Effector CD8-positive, alpha-beta T cell (primary cell): Measurements from ENCODE around the gene VKORC1L1.
"Not testable (repeated sequence)": the region's sequence is repeated elsewhere in the genome, so short reads cannot be mapped to it uniquely, and the experiment has no call there.

Experiments
- DNase-seq: peaks from one replicate; lab custom pipeline; 2025; lab: John Stamatoyannopoulos, UW

The VKORC1L1 gene

DNA sequence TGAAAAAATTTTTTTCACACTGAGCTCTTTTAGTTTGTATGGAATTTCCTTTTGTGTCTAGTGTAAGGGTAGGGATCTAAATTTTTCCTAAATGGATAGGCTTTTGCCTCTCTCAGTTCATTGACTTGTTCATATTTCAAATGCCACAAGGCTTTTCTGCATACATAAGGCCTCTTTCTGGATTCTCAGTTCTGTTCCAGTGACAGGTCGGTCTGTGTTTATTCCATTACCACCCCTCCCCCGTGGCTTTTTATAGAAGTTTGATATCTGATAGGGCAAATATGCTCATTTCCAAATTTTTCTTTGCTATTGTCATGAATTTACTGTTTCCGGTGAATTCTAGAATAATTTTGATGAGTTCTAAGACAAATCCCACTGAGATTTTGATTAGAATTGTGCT, 12.7 kb downstream of the VKORC1L1 start:
- DNase-seq, result not testable (repeated sequence)

GRCh38 chr7:65888434-65889156, 15.7 kb downstream of the VKORC1L1 start:
- DNase-seq, result not testable (repeated sequence)

- not testable (repeated sequence) for DNase-seq
These were observed 16.8 kb downstream of the VKORC1L1 start for GRCh38 chr7:65889722-65890121.

- no peak for DNase-seq
These were observed 19.3 kb downstream of the VKORC1L1 start for GRCh38 chr7:65892161-65892560.

DNA sequence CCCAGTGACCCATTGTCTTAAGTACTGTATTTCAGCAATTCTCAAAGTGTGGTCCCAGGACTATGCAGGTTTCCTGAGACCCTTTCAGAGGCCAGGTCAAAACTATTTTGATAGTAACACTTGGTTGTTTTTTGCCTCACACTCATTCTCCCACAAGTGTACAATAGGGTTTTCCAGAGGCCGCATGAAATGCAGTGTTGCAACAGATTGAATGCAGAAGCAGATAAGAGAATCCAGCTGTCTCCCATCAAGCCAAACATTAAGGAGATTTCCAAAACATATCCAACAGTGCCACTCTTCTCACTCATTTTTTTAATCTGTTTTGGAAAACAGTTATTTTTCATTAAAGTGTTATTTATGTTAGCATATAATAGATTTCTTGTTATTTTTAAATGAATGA, 20.0 kb downstream of the VKORC1L1 start:
- no peak for DNase-seq

GRCh38 chr7:65896279-65896870, 23.5 kb downstream of the VKORC1L1 start:
- no peak for DNase-seq

DNA sequence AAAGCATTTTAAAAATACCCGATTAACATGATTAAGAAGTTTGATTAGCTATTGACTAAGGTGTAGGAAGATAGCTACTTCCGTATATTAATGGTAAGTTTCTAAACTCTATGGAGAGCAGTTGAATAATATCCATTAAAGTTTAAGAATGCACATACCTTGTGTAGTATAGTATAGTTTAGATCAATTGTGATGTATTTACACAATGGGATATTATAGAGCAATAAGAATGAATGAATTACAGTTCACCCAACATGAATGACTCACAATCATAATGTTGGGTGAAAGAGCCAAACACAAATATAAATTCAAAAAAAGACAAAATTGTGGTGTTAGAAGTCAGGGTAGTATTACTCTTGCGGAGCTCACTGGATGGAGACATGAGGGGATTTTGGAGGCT, 24.4 kb downstream of the VKORC1L1 start:
- DNase-seq, result not testable (repeated sequence)

DNA sequence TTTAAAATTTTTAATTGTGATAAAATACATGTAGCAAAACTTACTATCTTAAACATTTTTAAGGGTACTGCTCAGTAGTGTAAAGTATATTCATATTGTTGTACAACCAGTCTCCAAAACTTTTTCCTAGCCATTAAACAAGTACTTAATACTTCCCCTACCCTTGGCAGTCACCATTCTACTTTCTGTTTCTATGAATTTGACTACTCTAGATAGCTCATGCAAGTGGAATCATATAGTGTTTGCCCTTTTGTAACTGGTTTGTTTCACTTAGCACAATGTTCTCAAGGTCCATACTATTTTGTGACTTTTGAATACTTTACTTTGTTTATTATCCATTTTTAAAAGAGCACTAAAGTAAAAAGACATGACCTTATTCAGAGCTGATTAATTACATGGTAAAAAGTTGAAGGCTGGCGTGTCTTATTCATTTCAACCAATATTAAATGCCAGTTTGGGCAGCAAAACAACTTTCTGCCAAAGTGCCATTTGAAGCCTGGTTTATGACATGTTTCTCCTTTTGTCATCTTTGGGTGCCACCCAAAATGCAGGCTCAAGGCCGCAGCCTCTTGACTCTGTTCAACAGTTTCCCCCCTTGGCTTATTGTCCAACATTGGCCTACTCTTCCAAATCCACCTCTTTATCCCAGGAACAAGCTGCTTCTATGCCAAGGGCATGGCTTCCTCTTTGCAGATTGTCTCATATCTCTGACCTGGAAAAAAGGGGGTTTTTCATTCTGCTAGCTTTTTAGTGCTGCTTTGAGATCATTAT, 26.0 kb downstream of the VKORC1L1 start:
- not testable (repeated sequence) for DNase-seq

GRCh38 chr7:65902306-65902705, 29.4 kb downstream of the VKORC1L1 start:
- no peak for DNase-seq

DNA sequence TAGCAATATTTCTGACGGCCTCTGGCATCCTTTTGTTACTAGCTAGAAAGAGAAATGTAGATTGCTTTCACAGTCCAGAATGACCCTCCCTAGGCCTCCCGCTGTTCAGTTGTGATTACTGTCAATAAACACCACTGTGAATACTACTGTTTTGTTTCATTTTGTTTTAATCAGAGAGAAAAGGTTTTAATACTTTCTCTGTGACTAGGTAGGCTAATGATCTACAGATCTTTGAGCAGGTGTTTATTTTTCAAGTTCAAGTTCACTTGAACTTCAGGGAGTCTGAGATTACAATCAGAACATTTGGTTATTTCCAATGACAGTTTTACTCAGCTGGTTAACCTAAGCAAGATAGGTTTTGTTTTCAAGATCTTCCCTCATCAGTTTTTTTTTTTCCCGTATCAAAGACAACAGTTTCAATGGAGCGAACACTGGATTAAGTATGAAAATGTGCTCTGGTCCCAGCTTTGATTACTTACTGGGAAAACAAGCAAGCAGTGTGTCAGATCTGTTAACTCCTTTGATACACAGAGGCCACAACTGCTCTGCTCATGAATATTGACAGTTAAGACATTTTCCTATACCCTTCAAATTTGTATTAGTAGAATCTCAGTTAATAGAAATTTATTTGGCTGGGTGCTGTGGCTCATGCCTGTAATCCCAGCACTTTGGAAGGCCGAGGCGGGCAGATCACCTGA, 34.8 kb downstream of the VKORC1L1 start:
- DNase-seq, result no peak

DNA sequence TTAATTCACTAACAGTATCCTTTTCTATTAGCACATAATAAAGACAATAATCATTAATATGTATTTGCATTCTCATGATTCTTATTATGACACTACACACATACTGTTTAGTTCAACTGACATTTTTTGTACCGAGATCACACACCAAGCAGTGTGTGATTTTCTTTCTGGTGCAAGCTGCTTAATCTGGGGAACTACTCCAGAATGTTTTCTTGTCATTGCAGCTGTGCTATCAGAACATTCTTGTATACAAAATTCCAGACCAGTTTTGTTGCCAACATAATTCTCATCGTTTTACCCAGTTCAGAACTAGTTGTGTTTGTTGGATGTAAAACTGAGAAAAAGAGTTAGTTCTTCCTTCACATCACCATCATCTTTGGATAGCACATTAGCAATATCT, 37.4 kb downstream of the VKORC1L1 start:
- no peak for DNase-seq

- DNase-seq, result no peak
These were observed 39.4 kb downstream of the VKORC1L1 start for GRCh38 chr7:65912237-65912636.

- no peak for DNase-seq
These were observed 43.2 kb downstream of the VKORC1L1 start for GRCh38 chr7:65915921-65916657.

DNA sequence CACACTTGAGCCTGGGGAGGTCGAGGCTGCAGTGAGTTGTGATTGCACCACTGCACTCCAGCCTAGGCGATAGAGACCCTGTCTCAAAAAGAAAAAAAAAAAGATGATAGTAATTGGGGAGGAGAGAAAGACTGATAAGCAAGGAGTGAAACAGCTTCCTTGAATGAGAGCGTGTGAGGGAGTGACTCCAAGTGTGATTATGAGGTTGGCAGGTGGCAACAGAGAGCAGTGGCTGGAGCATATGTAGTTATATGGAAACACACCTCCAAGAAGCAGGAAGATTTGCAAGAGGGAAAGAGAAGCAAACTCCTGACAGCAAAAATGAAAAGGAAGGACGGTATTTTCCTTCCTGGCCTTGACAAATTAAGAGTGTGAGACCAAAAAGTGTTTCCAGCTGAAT, 50.4 kb downstream of the VKORC1L1 start:
- no peak for DNase-seq

- DNase-seq, result no peak
These were observed 51.3 kb downstream of the VKORC1L1 start for GRCh38 chr7:65924193-65924592.

GRCh38 chr7:65925040-65925439, 52.2 kb downstream of the VKORC1L1 start:
- no peak for DNase-seq

DNA sequence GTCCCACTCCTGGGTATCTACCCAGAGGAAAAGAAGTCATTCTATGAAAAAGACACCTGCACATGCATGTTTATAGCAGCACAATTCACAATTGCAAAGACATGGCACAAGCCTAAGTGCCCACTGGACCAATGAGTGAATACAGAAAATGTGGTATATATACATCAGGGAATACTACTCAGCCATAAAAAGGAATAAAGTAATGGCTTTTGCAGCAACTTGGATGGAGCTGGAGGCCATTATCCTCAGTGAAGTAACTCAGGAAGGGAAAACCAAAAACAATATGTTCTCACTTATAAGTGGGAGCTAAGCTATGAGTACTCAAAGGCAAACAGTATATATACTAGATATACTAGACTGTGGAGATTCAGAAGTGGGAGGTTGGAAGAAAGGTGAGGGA, 53.7 kb downstream of the VKORC1L1 start:
- no peak for DNase-seq

DNA sequence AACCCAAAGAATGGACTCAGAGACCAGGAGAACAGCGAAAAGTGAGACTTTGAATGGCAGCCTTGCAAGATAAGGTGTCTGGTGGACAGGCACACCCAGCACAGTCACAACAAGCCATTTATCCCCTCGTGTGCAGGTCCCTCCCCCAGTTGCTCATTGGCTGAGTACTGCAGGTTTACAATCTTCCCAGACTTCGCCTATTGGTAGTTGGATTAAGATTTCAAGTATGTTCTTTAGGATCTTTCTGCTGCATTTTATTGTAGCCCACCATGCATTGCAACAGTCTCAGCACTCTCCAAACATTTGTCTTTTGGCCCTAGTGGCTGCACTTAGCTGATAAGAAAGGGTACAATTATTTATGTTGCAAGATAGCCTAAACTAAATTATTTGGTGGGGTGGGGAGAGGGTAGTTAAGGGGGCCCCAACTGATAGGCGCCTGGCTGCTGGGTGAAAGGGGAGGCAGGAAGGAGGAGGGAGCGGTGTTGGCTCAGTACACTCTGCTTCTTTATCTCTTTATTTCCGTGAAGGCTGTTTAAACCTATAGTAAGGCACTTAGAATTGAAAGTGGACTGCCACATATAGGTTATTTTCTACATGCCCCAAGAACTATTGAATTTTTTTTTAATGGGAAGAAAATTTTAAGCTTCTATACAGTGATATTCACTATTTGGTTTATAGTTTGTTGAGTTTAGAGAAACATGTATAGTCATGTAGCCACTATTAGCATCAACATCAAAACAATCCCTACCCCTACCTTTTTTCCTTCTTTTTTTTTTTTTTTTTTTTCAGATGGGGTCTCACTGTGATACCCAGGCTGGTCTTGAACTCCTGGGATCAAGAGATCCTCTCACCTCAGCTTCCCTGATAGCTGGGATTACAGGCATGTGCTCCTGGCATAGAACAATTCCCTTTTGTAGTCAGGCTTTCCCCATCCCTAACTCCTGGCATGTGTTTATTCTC, 54.9 kb downstream of the VKORC1L1 start:
- no peak for DNase-seq

DNA sequence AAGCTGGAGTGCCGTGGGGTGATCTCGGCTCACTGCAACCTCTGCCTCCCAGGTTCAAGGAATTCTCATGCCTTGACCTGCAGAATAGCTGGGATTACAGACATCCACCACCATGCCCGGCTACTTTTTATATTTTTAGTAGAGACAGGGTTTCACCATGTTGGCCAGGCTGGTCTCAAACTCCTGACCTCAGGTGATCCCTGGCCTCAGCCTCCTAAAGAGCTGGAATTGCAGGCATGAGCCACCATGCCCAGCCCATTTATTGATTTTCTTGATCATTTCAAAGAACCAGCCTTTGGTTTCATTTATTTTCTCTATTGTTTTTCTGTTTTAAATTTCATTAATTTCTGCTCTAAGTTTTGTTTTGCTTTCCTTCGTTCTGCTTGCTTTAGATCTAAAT, 58.8 kb downstream of the VKORC1L1 start:
- no peak for DNase-seq

- DNase-seq, result no peak
These were observed 64.4 kb downstream of the VKORC1L1 start for GRCh38 chr7:65937296-65937695.
